K562 (cell line): ENCODE results near the gene AJM1. TPM values are rescaled to one million over a fixed set of nuclear protein-coding genes. Genes with fewer than 3 reads are reported as not detected.
A peak's percentile ranks its signal among the peaks of the same experiment; 100 is the strongest.

Source experiments
- ATAC-seq: fragments of 200-7000 bp; cut with Tn5 transposase; 3 replicates; pipeline ENCODE4 v1.9.1; 2020; ENCODE audit warnings: moderate library complexity
- BruUV-seq: library from RNA; stranded (reverse); fragments of 400-500 nt; replicated peaks from 2 replicates; lab custom pipeline; 2021; lab: Mats Ljungman, UMichigan
- CTCF ChIA-PET: fragments of 300-600 bp; formaldehyde crosslinking; extraction: SDS; loops from one replicate; lab custom pipeline; 2021; ENCODE audit warnings: low intra/inter-chr PET ratio; lab: Yijun Ruan, JAX
- POLR2A ChIA-PET: fragments of 300-600, 350-650 bp; sonication (Branson Sonifier 250); formaldehyde crosslinking; extraction: SDS; loops from one replicate; lab custom pipeline; 2021; ENCODE audit warnings: antibody characterized with exemption, inconsistent platforms; lab: Yijun Ruan, JAX
- DNase-seq, 4 experiments: peaks; one replicate each; pipeline versions ENCODE4 v3.0.0 to v3.0.0-alpha.2; 2011 to 2018; ENCODE audit warnings: low spot score in 3 of 4, mixed read lengths in 3 of 4; ENCODE audit errors: extremely low read depth in 1 of 4
- FAIRE-seq: peaks from 2 replicates; lab custom pipeline; 2011; peaks lifted over from hg19 to GRCh38; lab: Jason Lieb, UNC
- H2AFZ ChIP-seq: 2 replicates; pipeline ENCODE4 v1.6.0; 2011; ENCODE audit warnings: low read depth, low read length, control low read depth, inconsistent platforms
- H3K27ac ChIP-seq: fragments of 200-600 bp; 3 replicates; pipeline ENCODE4 v1.8.0; 2011; ENCODE audit warnings: low read depth, mild to moderate bottlenecking, control low read depth, inconsistent platforms, low read length, moderate library complexity, mixed read lengths; ENCODE audit errors: extremely low read depth
- H3K27me3 ChIP-seq, 2 experiments: fragments of 300-600 bp in 1 of 2; 2 replicates in 1 of 2; 3 replicates in 1 of 2; pipeline versions ENCODE4 v1.6.0 to v1.8.0; 2011; ENCODE audit warnings: inconsistent platforms in 2 of 2, low read length in 2 of 2, mild to moderate bottlenecking in 1 of 2, mixed read lengths in 1 of 2, moderate library complexity in 1 of 2; ENCODE audit not compliant: control insufficient read depth in 2 of 2, insufficient read depth in 2 of 2
- H3K36me3 ChIP-seq: fragments of 300-600 bp; 3 replicates; pipeline ENCODE4 v1.8.0; 2011; ENCODE audit warnings: mild to moderate bottlenecking, low read length, inconsistent platforms; ENCODE audit not compliant: control insufficient read depth, insufficient read depth
- H3K4me1 ChIP-seq, 2 experiments: fragments of 200-600 bp in 1 of 2; replicated peaks in 1 of 2; 2 replicates in 1 of 2; 3 replicates in 1 of 2; pipeline versions ENCODE4 v1.5.1 to v1.8.0; 2011; ENCODE audit warnings: inconsistent platforms in 2 of 2, low read length in 2 of 2, mild to moderate bottlenecking in 1 of 2, mixed read lengths in 1 of 2, moderate library complexity in 1 of 2; ENCODE audit not compliant: control insufficient read depth in 2 of 2, insufficient read depth in 2 of 2
- H3K4me2 ChIP-seq: 2 replicates; pipeline ENCODE4 v1.6.1; 2011; ENCODE audit warnings: low read length, control low read depth, inconsistent platforms, mixed read lengths; ENCODE audit not compliant: insufficient read depth
- H3K4me3 ChIP-seq: fragments of 200-600 bp; sonication (generic), shearing (Covaris generic); 2 replicates; pipeline ENCODE4 v1.5.1; 2016; ENCODE audit warnings: control low read depth, inconsistent platforms
- H3K79me2 ChIP-seq: fragments of 200-600 bp; 3 replicates; pipeline ENCODE4 v1.8.0; 2011; ENCODE audit warnings: low read length, inconsistent platforms; ENCODE audit not compliant: control insufficient read depth, insufficient read depth
- H3K9ac ChIP-seq, 2 experiments: 2 replicates each; pipeline versions ENCODE4 v1.6.0 to v1.6.1; 2011; ENCODE audit warnings: low read depth in 2 of 2, low read length in 2 of 2, control low read depth in 1 of 2, inconsistent platforms in 1 of 2, mild to moderate bottlenecking in 1 of 2, mixed read lengths in 1 of 2; ENCODE audit not compliant: insufficient read depth in 1 of 2
- H3K9me1 ChIP-seq: one replicate; pipeline ENCODE4 v1.6.0; 2011; ENCODE audit warnings: inconsistent platforms, mild to moderate bottlenecking, low read length, moderate library complexity; ENCODE audit not compliant: control insufficient read depth, insufficient read depth
- H3K9me3 ChIP-seq: replicated peaks from 2 replicates; pipeline ENCODE4 v1.5.1; 2011; ENCODE audit warnings: low read depth, low read length, inconsistent platforms; ENCODE audit not compliant: control insufficient read depth, insufficient read depth
- H4K20me1 ChIP-seq: replicated peaks from 2 replicates; pipeline ENCODE4 v1.6.1; 2011; ENCODE audit warnings: low read length, inconsistent platforms, mixed read lengths; ENCODE audit not compliant: control insufficient read depth, insufficient read depth
- CBX3 ChIP-seq, 2 experiments: IDR thresholded peaks; 1 replicate in 1 of 2; 2 replicates in 1 of 2; pipeline ENCODE4 v1.6.1; 2012; ENCODE audit warnings: inconsistent platforms in 2 of 2, low read length in 2 of 2, borderline replicate concordance in 1 of 2, control low read depth in 1 of 2
- L3MBTL2 ChIP-seq: fragments of 450-650 bp; IDR thresholded peaks from 2 replicates; pipeline ENCODE4 v1.6.1; 2016; ENCODE audit warnings: mild to moderate bottlenecking, moderate library complexity
- MAFF ChIP-seq: IDR thresholded peaks from 2 replicates; pipeline ENCODE4 v1.6.1; 2012; ENCODE audit warnings: low read length, improper control_type of control experiment
- NFIX ChIP-seq: fragments of 250-450 bp; sonication (Bioruptor Pico); IDR thresholded peaks from 2 replicates; pipeline ENCODE4 v1.4.0; 2020; ENCODE audit warnings: low read depth, mild to moderate bottlenecking, moderate library complexity
- PHF20 ChIP-seq: fragments of 450-650 bp; IDR thresholded peaks from 2 replicates; pipeline ENCODE4 v1.6.1; 2018; ENCODE audit not compliant: partially characterized antibody
- POLR2A ChIP-seq: fragments of 450-650 bp; conservative IDR thresholded peaks from 2 replicates; pipeline ENCODE4 v1.6.1; 2016
- POLR2B ChIP-seq: fragments of 450-650 bp; IDR thresholded peaks from 2 replicates; pipeline ENCODE4 v1.6.1; 2018; ENCODE audit warnings: low read depth; ENCODE audit not compliant: partially characterized antibody
- POLR2G ChIP-seq: fragments of 200-400 bp; formaldehyde crosslinking; IDR thresholded peaks from 2 replicates; pipeline ENCODE4 v1.6.1; 2017; ENCODE audit warnings: low read depth, mild to moderate bottlenecking, antibody characterized with exemption, low read length, moderate library complexity
- RERE ChIP-seq: sonication (generic); formaldehyde crosslinking; IDR thresholded peaks from 2 replicates; pipeline ENCODE4 v1.8.0; 2023; ENCODE audit warnings: missing genetic modification reagents, mild to moderate bottlenecking, borderline replicate concordance
- TEAD4 ChIP-seq, 2 experiments: sonication (generic) in 1 of 2; formaldehyde crosslinking in 1 of 2; IDR thresholded peaks; 2 replicates each; pipeline versions ENCODE4 v1.6.1 to v1.8.0; 2012 to 2022; ENCODE audit warnings: borderline replicate concordance in 1 of 2, inconsistent platforms in 1 of 2, low read length in 1 of 2, mild to moderate bottlenecking in 1 of 2, missing genetic modification reagents in 1 of 2
- TRIM25 ChIP-seq: fragments of 450-650 bp; IDR thresholded peaks from 2 replicates; pipeline ENCODE4 v1.7.0; 2016; ENCODE audit warnings: borderline replicate concordance
- TRIM28 ChIP-seq: fragments of 450-650 bp; IDR thresholded peaks from 2 replicates; pipeline ENCODE4 v1.6.1; 2017
- ZNF217 ChIP-seq: sonication (generic); formaldehyde crosslinking; IDR thresholded peaks from 2 replicates; pipeline ENCODE4 v1.8.0; 2022; ENCODE audit warnings: mild to moderate bottlenecking, missing genetic modification reagents
- ZNF445 ChIP-seq: fragments of 250-450 bp; sonication (Bioruptor Pico); IDR thresholded peaks from 2 replicates; pipeline ENCODE4 v1.4.0; 2020; ENCODE audit warnings: low read depth, mild to moderate bottlenecking, moderate library complexity
- WGBS: fragments of 100-300 bp; shearing (Covaris generic); methylation state at CpG from one replicate; pipeline ENCODE4 v1.1.6; 2016; ENCODE audit warnings: low coverage, mixed read lengths; ENCODE audit not compliant: insufficient coverage; ENCODE audit errors: missing lambda C conversion rate; 5-methylcytosine and 5-hydroxymethylcytosine counted together
- in situ Hi-C: fragments of 300-500 bp; cut with MboI; formaldehyde crosslinking; loops from 4 replicates; pipeline ENCODE4 v1.15.0; 2018; ENCODE audit warnings: inconsistent platforms, mixed read lengths
- intact Hi-C: fragments of 100-400 bp; cut with micrococcal nuclease; formaldehyde crosslinking; loops from 2 replicates; pipeline ENCODE4 v1.14.2; 2022
- polyA plus RNA-seq, 8 experiments: library from polyadenylated mRNA; depleted of rRNA in 4 of 8; stranded (reverse) in 5 of 8; unstranded in 3 of 8; fragments of >200 nt; fragmentation: Nextera tagmentation in 2 of 8; fragmentation: Illumina TruSeq in 1 of 8; extraction: Ambion mirVana in 2 of 8; extraction: Trizol in 1 of 8; gene quantifications; 2 replicates each; pipeline versions ENCODE4 v1.2.1 to v1.2.3, GENCODE V29; 2011 to 2014; ENCODE audit warnings: inconsistent platforms in 1 of 8, missing spikeins in 1 of 8
- total RNA-seq, 7 experiments: library from RNA; depleted of rRNA in 6 of 7; stranded (reverse); fragments of >200 nt in 6 of 7; fragmentation: Illumina TruSeq in 2 of 7; extraction: Trizol in 2 of 7; gene quantifications; 2 replicates each; pipeline versions ENCODE4 v1.2.1 to v1.2.3, GENCODE V29; 2011 to 2021; ENCODE audit warnings: low replicate concordance in 1 of 7

AJM1 gene
- total and polyA plus RNA-seq, 9 of the 15 experiments (the other 6 are each of a cell fraction or from before 2014, with no cell fraction given), result 0.01 to 3.7 (median 0.65) TPM; not detected in 1

- H3K4me2 ChIP-seq, result no peak overlapping the region
- H3K27me3 ChIP-seq, result no peaks in the 10 kb centered on the region
- intact Hi-C loops, result no loop called here
- H2AFZ ChIP-seq, result no peak overlapping the region
- no TSS peak for BruUV-seq
- ATAC-seq (peak; percentile 3; the same call in 2 of the 3 replicates), DNase-seq (no peak), FAIRE-seq (no peak)
- peaks cover 5 to 58% of the 10 kb centered on the region in 2 experiments; a peak in 3 of 5 replicates for H3K4me1 ChIP-seq
- 95% methylated on average over 15 of the region's 22 CpGs for WGBS
- peak overlapping the region in 1 of 2 experiments; percentile 28; a peak in 1 of 4 replicates for H3K9ac ChIP-seq
- peaks cover 26% of the 10 kb centered on the region for H3K79me2 ChIP-seq
- peaks cover 14% of the 10 kb centered on the region; the same call in 1 of the 2 replicates for H4K20me1 ChIP-seq
- no peaks in the 10 kb centered on the region for H3K9me3 ChIP-seq
- ChIA-PET CTCF (no interaction called here), POLR2A (interaction anchor here (0.7 to 2.5 kb wide), 8 partner anchors 10 to 30 kb away, joined by 3 to 15 read pairs (median 5); partner anchors contain the start of genes AJM1, MAMDC4 and TRAF2)
- peaks cover 4% of the 10 kb centered on the region for H3K9me1 ChIP-seq
- peaks cover 54% of the 10 kb centered on the region; the same call in 2 of the 3 replicates for H3K36me3 ChIP-seq
- H3K27ac ChIP-seq, result no peak overlapping the region
- in situ Hi-C loops, result no loop called here
- no peak overlapping the region for H3K4me3 ChIP-seq
- no peak for TF ChIP-seq TRIM28
- TF ChIP-seq POLR2G, result peak; percentile 71
- no peak for TF ChIP-seq NFIX (CRISPR knock-in tag)
- no peak for TF ChIP-seq POLR2A
- TF ChIP-seq L3MBTL2, result no peak
- no peak for TF ChIP-seq TRIM25
- TF ChIP-seq PHF20, result no peak
- peak; percentile 28 for TF ChIP-seq POLR2B
- TF ChIP-seq RERE (CRISPR knock-in tag), result no peak
- TF ChIP-seq CBX3 (IDR thresholded peaks at IDR 0.05; ENCODE audit: borderline replicate concordance in 1 of 2, low read length in 2 of 2), result no peak
- TF ChIP-seq ZNF445 (CRISPR knock-in tag), result no peak
- no peak for TF ChIP-seq MAFF
- no peak for TF ChIP-seq TEAD4 (IDR thresholded peaks at IDR 0.05; ENCODE audit: low read length)
- TF ChIP-seq TEAD4 (CRISPR knock-in tag; IDR thresholded peaks at IDR 0.05; ENCODE audit: borderline replicate concordance), result no peak
- TF ChIP-seq ZNF217, result no peak
Observed at GRCh38 chr9:136860933-136861873, 18.9 kb downstream of the AJM1 start.
